Transverse colon (tissue), 4 donors: Measurements from ENCODE around the gene PLA2G4D. TPM values are rescaled to one million over a fixed set of nuclear protein-coding genes. Genes with fewer than 3 reads are reported as not detected.

Experiments
- DNase-seq: peaks from one replicate; pipeline ENCODE4 v3.0.0-alpha.2; 2019
- H3K27ac ChIP-seq, 4 donors: fragments of 200-600 bp; sonication (generic); 2 replicates each; pipeline ENCODE4 v1.5.1; 2016 to 2018; ENCODE audit warnings: inconsistent platforms in 4 of 4
- H3K27me3 ChIP-seq: fragments of 200-600 bp; sonication (generic); 2 replicates; pipeline ENCODE4 v1.5.1; 2017; ENCODE audit warnings: inconsistent platforms
- H3K36me3 ChIP-seq, 4 donors: fragments of 200-600 bp; sonication (generic); 2 replicates each; pipeline ENCODE4 v1.5.1; 2017 to 2019; ENCODE audit warnings: inconsistent platforms in 4 of 4
- H3K4me1 ChIP-seq, 4 donors: fragments of 200-600 bp; sonication (generic); 2 replicates each; pipeline ENCODE4 v1.5.1; 2017 to 2020; ENCODE audit warnings: inconsistent platforms in 4 of 4
- H3K4me3 ChIP-seq, 4 donors: fragments of 200-600 bp; sonication (generic); 1 replicate in 1 of 4; 2 replicates in 3 of 4; pipeline versions ENCODE4 v1.5.1 to v1.6.1; 2017 to 2019; ENCODE audit warnings: inconsistent platforms in 4 of 4
- H3K9me3 ChIP-seq, 2 donors: fragments of 200-600 bp; sonication (generic); 2 replicates each; pipeline ENCODE4 v1.5.1; 2017 to 2019; ENCODE audit warnings: inconsistent platforms in 2 of 2
- EP300 ChIP-seq: sonication (generic); formaldehyde crosslinking; IDR thresholded peaks from one replicate; pipeline ENCODE4 v1.6.1; 2017; ENCODE audit warnings: antibody characterized with exemption, low read depth
- POLR2A ChIP-seq: fragments of 450-650 bp; IDR thresholded peaks from one replicate; pipeline ENCODE4 v1.6.1; 2016; ENCODE audit warnings: antibody characterized with exemption, mild to moderate bottlenecking, moderate library complexity
- POLR2AphosphoS5 ChIP-seq, 3 donors: sonication (generic); formaldehyde crosslinking; IDR thresholded peaks; one replicate each; pipeline ENCODE4 v1.6.1; 2016; ENCODE audit warnings: antibody characterized with exemption in 3 of 3
- WGBS, 2 donors: methylation state at CpG; one replicate each; pipeline ENCODE4 v1.1.5; 2018; ENCODE audit warnings: low coverage in 1 of 2; 5-methylcytosine and 5-hydroxymethylcytosine counted together
- in situ Hi-C, 4 donors: fragments of 200-750 bp; cut with MboI; loops; one replicate each; pipeline versions ENCODE4 v1.15.0 to v1.15.1; 2017; ENCODE audit warnings: low sequenced_read_pairs in 3 of 4, low pct_ligation_motif_present in 1 of 4, low pct_unique_long_range_greater_than_20kb in 1 of 4
- intact Hi-C: fragments of 100-400 bp; cut with DNase I; formaldehyde crosslinking; loops from one replicate; pipeline ENCODE4 v1.15.1; 2023; ENCODE audit warnings: low total_unique reads
- total RNA-seq, 4 donors: library from RNA; depleted of rRNA; stranded (reverse); fragments of >200 nt; gene quantifications; one replicate each; pipeline ENCODE4 v1.1.0, GENCODE V29; 2016
- TF ChIP-seq, protein P1 (sequence below), 5 experiments: fragments of 200-600 bp in 3 of 5; fragments of 450-650 bp in 2 of 5; sonication (generic) in 3 of 5; IDR thresholded peaks; 1 replicate in 2 of 5; 2 replicates in 3 of 5; pipeline ENCODE4 v1.5.1; 2016 to 2017; ENCODE audit warnings: antibody characterized with exemption in 5 of 5, inconsistent platforms in 3 of 5, mild to moderate bottlenecking in 2 of 5, moderate library complexity in 1 of 5

Gene PLA2G4D
- total RNA-seq, 4 donors from 2014 or later: 0.16 TPM; not detected in 3

DNA sequence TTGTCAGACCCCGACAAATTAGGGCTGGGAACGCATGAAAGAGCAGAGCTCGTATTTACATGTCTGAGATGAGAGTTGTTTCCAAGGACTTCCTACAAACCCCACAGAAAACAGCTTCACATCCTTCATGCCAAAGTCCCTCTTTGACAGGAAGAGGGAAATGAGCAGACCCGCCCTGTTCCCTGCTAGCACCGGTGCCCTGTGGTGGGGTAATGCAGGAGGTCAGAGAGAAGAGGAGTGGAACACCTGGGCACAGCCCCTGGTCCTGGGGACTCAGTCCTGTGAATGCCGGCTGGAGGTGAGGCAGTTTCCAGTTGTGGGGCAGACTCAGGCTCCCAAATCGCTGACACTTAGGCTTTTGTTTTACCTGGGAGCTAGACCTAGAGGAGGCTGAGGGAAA is 4.0 kb downstream of the PLA2G4D start:
- H3K4me1 ChIP-seq: peaks cover 0 to 11% (median 0%) of the 10 kb centered on the region in 4 donors
- H3K4me3 ChIP-seq: no peak overlapping the region
- no peak overlapping the region for H3K27ac ChIP-seq
- in situ Hi-C loops (no loop called here), intact Hi-C loops (no loop called here)
- no peak for TF ChIP-seq EP300
- TF ChIP-seq, protein P1, sequence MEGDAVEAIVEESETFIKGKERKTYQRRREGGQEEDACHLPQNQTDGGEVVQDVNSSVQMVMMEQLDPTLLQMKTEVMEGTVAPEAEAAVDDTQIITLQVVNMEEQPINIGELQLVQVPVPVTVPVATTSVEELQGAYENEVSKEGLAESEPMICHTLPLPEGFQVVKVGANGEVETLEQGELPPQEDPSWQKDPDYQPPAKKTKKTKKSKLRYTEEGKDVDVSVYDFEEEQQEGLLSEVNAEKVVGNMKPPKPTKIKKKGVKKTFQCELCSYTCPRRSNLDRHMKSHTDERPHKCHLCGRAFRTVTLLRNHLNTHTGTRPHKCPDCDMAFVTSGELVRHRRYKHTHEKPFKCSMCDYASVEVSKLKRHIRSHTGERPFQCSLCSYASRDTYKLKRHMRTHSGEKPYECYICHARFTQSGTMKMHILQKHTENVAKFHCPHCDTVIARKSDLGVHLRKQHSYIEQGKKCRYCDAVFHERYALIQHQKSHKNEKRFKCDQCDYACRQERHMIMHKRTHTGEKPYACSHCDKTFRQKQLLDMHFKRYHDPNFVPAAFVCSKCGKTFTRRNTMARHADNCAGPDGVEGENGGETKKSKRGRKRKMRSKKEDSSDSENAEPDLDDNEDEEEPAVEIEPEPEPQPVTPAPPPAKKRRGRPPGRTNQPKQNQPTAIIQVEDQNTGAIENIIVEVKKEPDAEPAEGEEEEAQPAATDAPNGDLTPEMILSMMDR (IDR thresholded peaks at IDR 0.05): no peak
- TF ChIP-seq POLR2A: no peak
- TF ChIP-seq POLR2AphosphoS5 (IDR thresholded peaks at IDR 0.05): no peak
- 50 to 55% methylated on average over 2 to 7 of the region's 7 CpGs for WGBS, 2 donors
- H3K27me3 ChIP-seq: no peaks in the 10 kb centered on the region
- H3K36me3 ChIP-seq: no peaks in the 10 kb centered on the region
- peak; percentile 47 for DNase-seq
- H3K9me3 ChIP-seq: no peaks in the 10 kb centered on the region

DNA sequence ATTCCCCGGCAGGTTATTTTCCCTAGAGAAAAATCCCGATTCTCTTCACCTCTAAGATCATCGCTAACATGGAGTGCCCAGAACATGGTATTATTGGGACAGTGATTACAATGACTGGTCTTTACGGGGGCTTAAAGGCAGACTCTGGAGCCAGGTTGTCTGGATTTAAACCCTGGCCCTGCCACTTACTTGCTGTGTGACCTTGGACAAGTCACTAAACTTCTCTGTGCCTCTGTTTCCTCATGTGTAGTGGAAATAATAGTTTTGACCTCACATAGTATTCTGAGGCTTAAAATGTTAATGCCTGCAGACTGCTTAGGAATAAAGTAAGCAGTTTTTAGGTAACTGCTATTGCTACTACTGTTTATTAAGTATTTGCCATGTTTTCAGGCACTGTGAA is 4.4 kb downstream of the PLA2G4D start:
- WGBS, 2 donors: 93% methylated on average over 4 of the region's 4 CpGs; no CpG with 5 or more reads in 1 of the 2 donors
- in situ Hi-C loops (no loop called here), intact Hi-C loops (no loop called here)
- no peaks in the 10 kb centered on the region for H3K27me3 ChIP-seq
- no peaks in the 10 kb centered on the region for H3K9me3 ChIP-seq
- peaks cover 0 to 12% (median under 1%) of the 10 kb centered on the region in 4 donors for H3K4me1 ChIP-seq
- no peak overlapping the region for H3K27ac ChIP-seq
- peak; percentile 1 for DNase-seq
- no peak for TF ChIP-seq EP300
- no peak for TF ChIP-seq POLR2A
- TF ChIP-seq POLR2AphosphoS5 (IDR thresholded peaks at IDR 0.05): no peak
- H3K4me3 ChIP-seq: no peak overlapping the region
- no peaks in the 10 kb centered on the region for H3K36me3 ChIP-seq

DNA sequence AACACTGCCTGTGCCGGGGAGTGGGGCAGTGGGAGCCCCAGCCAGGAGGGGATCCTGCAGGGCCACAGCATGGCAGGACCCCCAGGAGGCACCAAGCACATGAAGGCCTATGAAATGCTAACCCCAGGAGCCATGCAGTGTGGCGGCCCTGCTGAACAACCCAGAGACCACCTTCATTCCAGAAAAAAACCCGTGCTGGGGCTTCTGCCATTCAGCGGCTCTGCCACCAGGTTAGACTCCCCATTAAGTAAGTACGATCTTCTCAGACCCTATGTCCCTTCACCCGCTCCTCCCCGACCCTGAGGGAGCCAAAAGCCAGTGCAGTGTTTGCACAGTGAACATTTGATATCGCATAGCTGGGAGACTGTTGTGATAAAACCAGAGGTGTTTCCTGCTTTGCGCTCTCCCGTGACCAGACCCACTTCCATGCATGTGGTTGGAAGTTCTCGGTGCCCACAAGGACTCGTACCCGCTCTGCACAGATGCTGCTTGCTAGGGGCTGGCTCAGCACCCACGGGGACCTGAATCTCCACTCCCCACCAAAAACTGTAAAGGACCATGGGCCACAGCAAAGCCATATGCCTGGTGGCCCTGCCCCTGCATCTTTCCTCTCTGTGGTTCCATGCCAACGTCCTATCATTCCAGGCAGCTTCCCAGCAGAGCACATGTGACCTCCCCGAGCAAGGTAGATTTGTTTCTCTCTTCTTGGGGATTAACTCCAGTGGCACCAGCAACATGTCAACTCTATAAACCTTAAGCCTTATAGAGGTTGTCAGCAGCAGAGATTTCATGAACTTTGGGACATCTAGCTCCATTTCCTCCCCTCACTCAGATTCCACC is 5.3 kb downstream of the PLA2G4D start:
- H3K36me3 ChIP-seq: no peaks in the 10 kb centered on the region
- peaks cover 0 to 17% (median 5%) of the 10 kb centered on the region in 4 donors for H3K4me1 ChIP-seq
- intact Hi-C loops (no loop called here), in situ Hi-C loops (no loop called here)
- TF ChIP-seq, protein P1 (IDR thresholded peaks at IDR 0.05): no peak
- no peak for TF ChIP-seq POLR2AphosphoS5 (IDR thresholded peaks at IDR 0.05)
- TF ChIP-seq EP300: no peak
- TF ChIP-seq POLR2A: no peak
- H3K27me3 ChIP-seq: no peaks in the 10 kb centered on the region
- WGBS, 2 donors: 20 to 60% methylated on average over 1 to 16 of the region's 16 CpGs
- peak; percentile 7 for DNase-seq
- no peak overlapping the region for H3K4me3 ChIP-seq
- no peaks in the 10 kb centered on the region for H3K9me3 ChIP-seq
- H3K27ac ChIP-seq: no peak overlapping the region

DNA sequence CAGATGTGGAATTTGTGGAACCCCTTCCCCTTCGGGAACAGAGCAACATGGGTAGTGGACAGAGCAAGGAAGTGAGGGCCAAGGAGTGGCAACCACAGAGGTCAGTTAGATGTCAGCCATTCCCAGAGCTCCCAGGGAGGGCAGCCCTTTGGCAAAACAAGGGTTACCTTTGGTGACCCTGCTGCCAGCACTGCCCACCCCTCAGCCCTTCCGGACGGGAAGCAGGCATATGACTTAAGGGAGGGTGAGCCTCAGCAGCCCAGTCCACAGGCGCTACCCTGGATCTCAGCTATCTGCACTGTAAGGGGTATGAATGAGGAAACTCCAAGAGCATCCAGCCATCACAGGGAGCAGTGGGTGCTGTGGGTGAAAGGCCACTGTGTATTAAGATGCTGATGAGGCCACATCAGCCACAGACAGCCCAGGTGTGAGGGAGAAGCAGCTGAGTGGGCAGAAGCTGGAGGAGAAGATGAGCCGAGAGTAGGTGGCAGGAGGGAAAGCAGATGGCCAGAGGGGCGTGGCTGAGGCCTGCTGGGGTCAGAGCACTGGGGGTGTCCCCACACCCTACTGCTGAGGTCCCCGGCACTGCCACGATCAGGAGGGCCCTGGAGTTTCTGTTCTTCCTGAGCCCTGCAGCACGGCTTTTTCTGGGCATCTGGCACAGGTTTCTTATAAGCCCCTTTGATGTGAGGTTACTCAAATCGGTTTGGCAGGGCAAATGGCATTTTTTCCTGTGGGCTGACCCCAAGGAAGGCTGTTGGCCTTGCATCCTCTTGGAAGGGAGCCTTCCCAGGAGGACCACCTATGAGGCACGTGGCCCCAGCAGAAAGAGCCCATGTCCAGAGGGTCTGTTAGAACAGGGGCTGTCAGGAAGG is 6.2 kb downstream of the PLA2G4D start:
- peak; percentile 5 for DNase-seq
- Histone ChIP-seq H3K9me3 (no peaks in the 10 kb centered on the region), H3K4me3 (no peak overlapping the region), H3K4me1 (peaks cover 0 to 18% (median 6%) of the 10 kb centered on the region in 4 donors), H3K27ac (no peak overlapping the region), H3K36me3 (no peaks in the 10 kb centered on the region), H3K27me3 (no peaks in the 10 kb centered on the region)
- 63% methylated on average over 11 of the region's 11 CpGs; no CpG with 5 or more reads in 1 of the 2 donors for WGBS, 2 donors
- in situ Hi-C loops (no loop called here), intact Hi-C loops (no loop called here)
- TF ChIP-seq POLR2A (no peak), POLR2AphosphoS5 (IDR thresholded peaks at IDR 0.05) (no peak), EP300 (no peak)
- TF ChIP-seq, protein P1 (IDR thresholded peaks at IDR 0.05): no peak
